ENCODE measurements around the gene FBXO42.

GRCh38 chr1:16215882-16216753 is 136.2 kb downstream of the FBXO42 start:
- no peak for TF ChIP-seq CTCF (IDR thresholded peaks at IDR 0.05)
- no peak for TF ChIP-seq POLR2A (IDR thresholded peaks at IDR 0.05)
